Measurements from ENCODE around the gene NXF1.

DNA sequence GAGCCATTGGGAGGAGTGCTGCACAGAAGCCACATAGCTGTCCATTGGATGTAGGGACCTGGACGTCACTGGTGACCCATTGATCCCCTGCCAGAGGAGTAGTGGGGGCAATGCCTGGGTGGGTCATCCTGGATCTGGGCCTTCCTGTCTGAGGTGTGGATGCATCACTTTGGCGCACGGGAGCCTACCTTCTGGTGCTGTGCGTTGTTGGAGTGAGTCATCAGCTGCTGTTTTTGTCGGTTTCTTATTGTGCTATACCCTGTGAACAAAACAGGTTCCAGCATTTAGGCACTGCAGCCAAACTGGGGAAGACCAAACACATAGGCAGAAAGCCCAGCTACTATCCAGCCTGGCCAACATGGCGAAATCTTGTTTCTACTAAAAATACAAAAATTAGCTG, 30.8 kb downstream of the NXF1 start:
- TF ChIP-seq, protein P1, sequence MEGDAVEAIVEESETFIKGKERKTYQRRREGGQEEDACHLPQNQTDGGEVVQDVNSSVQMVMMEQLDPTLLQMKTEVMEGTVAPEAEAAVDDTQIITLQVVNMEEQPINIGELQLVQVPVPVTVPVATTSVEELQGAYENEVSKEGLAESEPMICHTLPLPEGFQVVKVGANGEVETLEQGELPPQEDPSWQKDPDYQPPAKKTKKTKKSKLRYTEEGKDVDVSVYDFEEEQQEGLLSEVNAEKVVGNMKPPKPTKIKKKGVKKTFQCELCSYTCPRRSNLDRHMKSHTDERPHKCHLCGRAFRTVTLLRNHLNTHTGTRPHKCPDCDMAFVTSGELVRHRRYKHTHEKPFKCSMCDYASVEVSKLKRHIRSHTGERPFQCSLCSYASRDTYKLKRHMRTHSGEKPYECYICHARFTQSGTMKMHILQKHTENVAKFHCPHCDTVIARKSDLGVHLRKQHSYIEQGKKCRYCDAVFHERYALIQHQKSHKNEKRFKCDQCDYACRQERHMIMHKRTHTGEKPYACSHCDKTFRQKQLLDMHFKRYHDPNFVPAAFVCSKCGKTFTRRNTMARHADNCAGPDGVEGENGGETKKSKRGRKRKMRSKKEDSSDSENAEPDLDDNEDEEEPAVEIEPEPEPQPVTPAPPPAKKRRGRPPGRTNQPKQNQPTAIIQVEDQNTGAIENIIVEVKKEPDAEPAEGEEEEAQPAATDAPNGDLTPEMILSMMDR (IDR thresholded peaks at IDR 0.05; ENCODE audit: insufficient read depth, low read length, poor library complexity, severe bottlenecking), result no peak
- no peak for TF ChIP-seq EZH2phosphoT487 (conservative IDR thresholded peaks at IDR 0.05; ENCODE audit: low read length)

All from SU-DHL-6 (cell line).